ENCODE data around the gene CNIH4. TPM values are rescaled to one million over a fixed set of nuclear protein-coding genes. Genes with fewer than 3 reads are reported as not detected.

CNIH4 gene
- total and polyA plus RNA-seq, 4 donors: 11.9 to 40.2 (median 29.2) TPM

DNA sequence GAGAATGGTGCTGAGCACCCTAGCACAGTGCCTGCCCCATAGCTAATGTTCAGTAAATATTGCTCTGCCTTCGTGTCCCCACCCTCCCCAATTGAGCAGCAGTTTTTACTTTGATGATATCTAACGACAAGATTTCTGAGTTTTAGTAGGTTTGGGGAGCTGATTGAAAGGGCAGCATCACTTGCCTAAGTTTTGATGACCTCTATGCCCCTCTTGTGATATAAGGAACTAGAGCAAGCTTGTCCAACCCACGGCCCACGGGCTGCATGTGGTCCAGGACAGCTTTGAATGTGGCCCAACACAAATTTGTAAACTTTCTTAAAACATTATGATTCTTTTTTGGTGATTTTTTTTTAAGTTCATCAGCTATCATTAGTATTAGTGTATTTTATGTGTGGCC, 1.6 kb downstream of the CNIH4 start (continued):
- TF ChIP-seq, protein P1, sequence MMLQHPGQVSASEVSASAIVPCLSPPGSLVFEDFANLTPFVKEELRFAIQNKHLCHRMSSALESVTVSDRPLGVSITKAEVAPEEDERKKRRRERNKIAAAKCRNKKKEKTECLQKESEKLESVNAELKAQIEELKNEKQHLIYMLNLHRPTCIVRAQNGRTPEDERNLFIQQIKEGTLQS (IDR thresholded peaks at IDR 0.05): no peak
- no peak for TF ChIP-seq RXRA (IDR thresholded peaks at IDR 0.05)
- TF ChIP-seq FOXA1 (IDR thresholded peaks at IDR 0.05): no peak

- no peaks in the 10 kb centered on the region for H3K9me3 ChIP-seq (ENCODE audit: control insufficient read depth in 4 of 4, low read length in 3 of 4)
- no peak for TF ChIP-seq HNF4A (conservative IDR thresholded peaks at IDR 0.05)
- TF ChIP-seq, protein P2, sequence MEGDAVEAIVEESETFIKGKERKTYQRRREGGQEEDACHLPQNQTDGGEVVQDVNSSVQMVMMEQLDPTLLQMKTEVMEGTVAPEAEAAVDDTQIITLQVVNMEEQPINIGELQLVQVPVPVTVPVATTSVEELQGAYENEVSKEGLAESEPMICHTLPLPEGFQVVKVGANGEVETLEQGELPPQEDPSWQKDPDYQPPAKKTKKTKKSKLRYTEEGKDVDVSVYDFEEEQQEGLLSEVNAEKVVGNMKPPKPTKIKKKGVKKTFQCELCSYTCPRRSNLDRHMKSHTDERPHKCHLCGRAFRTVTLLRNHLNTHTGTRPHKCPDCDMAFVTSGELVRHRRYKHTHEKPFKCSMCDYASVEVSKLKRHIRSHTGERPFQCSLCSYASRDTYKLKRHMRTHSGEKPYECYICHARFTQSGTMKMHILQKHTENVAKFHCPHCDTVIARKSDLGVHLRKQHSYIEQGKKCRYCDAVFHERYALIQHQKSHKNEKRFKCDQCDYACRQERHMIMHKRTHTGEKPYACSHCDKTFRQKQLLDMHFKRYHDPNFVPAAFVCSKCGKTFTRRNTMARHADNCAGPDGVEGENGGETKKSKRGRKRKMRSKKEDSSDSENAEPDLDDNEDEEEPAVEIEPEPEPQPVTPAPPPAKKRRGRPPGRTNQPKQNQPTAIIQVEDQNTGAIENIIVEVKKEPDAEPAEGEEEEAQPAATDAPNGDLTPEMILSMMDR (IDR thresholded peaks at IDR 0.05; ENCODE audit: low read depth, low read length, missing input control): no peak
- TF ChIP-seq NR2F2 (IDR thresholded peaks at IDR 0.05): no peak
- TF ChIP-seq REST (IDR thresholded peaks at IDR 0.05): no peak
- TF ChIP-seq SP1 (IDR thresholded peaks at IDR 0.05): no peak
- no peak for TF ChIP-seq FOXA1 (IDR thresholded peaks at IDR 0.05)
- TF ChIP-seq HNF4G (IDR thresholded peaks at IDR 0.05): no peak
- TF ChIP-seq JUND (IDR thresholded peaks at IDR 0.05): no peak
- TF ChIP-seq, protein P3, sequence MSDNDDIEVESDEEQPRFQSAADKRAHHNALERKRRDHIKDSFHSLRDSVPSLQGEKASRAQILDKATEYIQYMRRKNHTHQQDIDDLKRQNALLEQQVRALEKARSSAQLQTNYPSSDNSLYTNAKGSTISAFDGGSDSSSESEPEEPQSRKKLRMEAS (IDR thresholded peaks at IDR 0.05): no peak
- no peak for TF ChIP-seq TAF1 (conservative IDR thresholded peaks at IDR 0.05)
- TF ChIP-seq, protein P1 (IDR thresholded peaks at IDR 0.05): no peak
- TF ChIP-seq GABPA (IDR thresholded peaks at IDR 0.05 in 1 of 2, conservative IDR thresholded peaks at IDR 0.05 in 1 of 2): no peak
- TF ChIP-seq, protein P4, sequence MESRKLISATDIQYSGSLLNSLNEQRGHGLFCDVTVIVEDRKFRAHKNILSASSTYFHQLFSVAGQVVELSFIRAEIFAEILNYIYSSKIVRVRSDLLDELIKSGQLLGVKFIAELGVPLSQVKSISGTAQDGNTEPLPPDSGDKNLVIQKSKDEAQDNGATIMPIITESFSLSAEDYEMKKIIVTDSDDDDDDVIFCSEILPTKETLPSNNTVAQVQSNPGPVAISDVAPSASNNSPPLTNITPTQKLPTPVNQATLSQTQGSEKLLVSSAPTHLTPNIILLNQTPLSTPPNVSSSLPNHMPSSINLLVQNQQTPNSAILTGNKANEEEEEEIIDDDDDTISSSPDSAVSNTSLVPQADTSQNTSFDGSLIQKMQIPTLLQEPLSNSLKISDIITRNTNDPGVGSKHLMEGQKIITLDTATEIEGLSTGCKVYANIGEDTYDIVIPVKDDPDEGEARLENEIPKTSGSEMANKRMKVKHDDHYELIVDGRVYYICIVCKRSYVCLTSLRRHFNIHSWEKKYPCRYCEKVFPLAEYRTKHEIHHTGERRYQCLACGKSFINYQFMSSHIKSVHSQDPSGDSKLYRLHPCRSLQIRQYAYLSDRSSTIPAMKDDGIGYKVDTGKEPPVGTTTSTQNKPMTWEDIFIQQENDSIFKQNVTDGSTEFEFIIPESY (IDR thresholded peaks at IDR 0.05): no peak
- peaks cover 0 to 2% (median 0%) of the 10 kb centered on the region in 4 donors for H3K36me3 ChIP-seq (ENCODE audit: control insufficient read depth in 4 of 4, insufficient read depth in 3 of 4, low read depth in 1 of 4, low read length in 3 of 4)
- H3K9ac ChIP-seq (ENCODE audit: low read depth in 1 of 2, low read length in 2 of 2): no peak overlapping the region
- H3K4me3 ChIP-seq (ENCODE audit: low read depth in 1 of 3, low read length in 3 of 3): no peak overlapping the region
- H3K27me3 ChIP-seq (ENCODE audit: control insufficient read depth in 4 of 4, insufficient read depth in 4 of 4, low read length in 3 of 4): no peaks in the 10 kb centered on the region
- H3K4me1 ChIP-seq (ENCODE audit: control insufficient read depth in 4 of 4, insufficient read depth in 4 of 4, low read length in 3 of 4): peaks cover 0 to 10% (median 4%) of the 10 kb centered on the region in 4 donors
- 89% methylated on average over 3 of the region's 3 CpGs for WGBS
- DNase-seq (ENCODE audit: low spot score): no peak
- no peak overlapping the region for H3K27ac ChIP-seq (ENCODE audit: low read depth in 1 of 2, low read length in 2 of 2)
These were observed 2.5 kb downstream of the CNIH4 start for GRCh38 chr1:224359207-224359606.
